Activated CD4-positive, alpha-beta T cell treated with anti-CD3 and anti-CD28 coated beads, Interleukin-2, amount 50 U/mL, for 16 hours (primary cell): ENCODE data around the gene MAGEA11.
"Not testable (repeated sequence)": the region's sequence is repeated elsewhere in the genome, so short reads cannot be mapped to it uniquely, and the experiment has no call there.

Source experiments
- DNase-seq: peaks from one replicate; pipeline ENCODE4 v3.0.0-alpha.2; 2020

Gene MAGEA11, protein sequence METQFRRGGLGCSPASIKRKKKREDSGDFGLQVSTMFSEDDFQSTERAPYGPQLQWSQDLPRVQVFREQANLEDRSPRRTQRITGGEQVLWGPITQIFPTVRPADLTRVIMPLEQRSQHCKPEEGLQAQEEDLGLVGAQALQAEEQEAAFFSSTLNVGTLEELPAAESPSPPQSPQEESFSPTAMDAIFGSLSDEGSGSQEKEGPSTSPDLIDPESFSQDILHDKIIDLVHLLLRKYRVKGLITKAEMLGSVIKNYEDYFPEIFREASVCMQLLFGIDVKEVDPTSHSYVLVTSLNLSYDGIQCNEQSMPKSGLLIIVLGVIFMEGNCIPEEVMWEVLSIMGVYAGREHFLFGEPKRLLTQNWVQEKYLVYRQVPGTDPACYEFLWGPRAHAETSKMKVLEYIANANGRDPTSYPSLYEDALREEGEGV

DNA sequence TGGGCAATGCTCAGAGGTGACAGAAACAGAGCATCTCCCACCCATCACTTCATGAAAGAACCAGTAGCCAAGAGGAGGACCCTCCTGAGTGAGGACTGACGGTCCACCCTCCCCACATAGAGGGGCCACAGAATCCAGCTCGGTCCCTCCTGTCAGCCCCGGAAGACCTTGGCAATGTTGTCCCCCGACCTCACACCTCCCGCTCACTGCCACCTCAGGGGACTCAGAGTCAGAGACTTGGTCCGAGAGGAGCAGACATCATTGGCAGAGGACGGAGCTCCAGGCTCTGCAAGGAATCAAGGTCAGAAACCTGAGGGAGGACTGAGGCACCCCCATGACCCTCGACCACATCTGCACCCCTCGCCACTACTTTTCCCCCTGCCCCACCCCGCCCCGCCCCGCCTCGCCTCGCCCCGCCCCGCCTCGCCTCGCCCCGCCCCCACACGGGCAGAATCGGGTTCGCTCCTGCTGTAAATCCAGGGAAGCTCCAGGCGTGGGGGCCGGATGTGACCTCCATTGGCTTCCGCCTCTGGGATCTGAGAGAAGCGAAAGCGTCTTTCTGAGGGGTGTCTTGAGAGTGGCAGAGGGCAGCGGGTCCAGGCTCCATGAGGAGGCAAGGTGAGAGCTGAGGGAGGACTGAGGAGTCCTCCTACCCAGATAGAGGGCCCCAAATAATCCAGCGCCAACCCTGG lies at the start of gene MAGEA11:
Gene MAGEA11, plus strand, starts transcription at position 516 of the 692 bp plus-strand sequence. CDS start 1,100 bp downstream, outside the sequence.
- no peak for DNase-seq

DNA sequence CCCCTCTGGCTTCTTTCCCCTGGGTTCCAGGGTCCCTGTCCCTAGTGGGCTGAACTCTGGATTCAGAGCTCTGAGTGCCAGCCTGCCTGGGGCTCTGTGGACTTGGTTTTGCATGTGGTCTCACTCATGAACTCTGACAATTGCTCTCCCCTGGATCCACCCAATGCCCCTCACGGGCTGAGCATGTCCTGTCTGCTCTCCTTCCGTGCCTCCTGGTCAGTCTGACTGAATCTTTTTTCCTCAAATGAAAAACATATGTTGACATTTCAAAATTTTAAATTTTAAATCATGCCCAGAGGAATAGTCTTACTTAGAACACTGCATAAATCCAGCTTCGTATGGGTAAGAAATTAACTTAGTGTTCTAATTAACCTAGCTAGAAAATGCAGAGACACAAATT lies 36.8 kb upstream of the MAGEA11 start:
- DNase-seq, result not testable (repeated sequence)

DNA sequence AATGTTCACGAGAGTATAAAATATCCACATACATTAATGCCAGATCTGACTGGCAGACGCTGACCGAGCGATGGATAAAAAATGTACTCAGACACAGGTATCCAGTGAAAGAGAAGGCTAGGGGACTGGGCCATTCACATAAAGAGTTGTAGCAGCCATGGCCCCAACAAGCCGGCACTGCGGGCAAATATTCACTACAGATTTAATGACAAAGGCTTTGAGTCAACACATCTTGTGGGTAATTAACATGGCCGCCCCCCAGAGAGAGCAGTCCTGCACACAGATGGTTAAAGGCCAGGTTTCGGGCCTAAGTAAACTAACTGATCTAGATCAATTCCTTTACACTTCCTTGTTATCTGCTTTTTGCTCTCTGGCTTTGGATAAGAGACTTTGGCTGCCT lies 36.3 kb upstream of the MAGEA11 start:
- not testable (repeated sequence) for DNase-seq

DNA sequence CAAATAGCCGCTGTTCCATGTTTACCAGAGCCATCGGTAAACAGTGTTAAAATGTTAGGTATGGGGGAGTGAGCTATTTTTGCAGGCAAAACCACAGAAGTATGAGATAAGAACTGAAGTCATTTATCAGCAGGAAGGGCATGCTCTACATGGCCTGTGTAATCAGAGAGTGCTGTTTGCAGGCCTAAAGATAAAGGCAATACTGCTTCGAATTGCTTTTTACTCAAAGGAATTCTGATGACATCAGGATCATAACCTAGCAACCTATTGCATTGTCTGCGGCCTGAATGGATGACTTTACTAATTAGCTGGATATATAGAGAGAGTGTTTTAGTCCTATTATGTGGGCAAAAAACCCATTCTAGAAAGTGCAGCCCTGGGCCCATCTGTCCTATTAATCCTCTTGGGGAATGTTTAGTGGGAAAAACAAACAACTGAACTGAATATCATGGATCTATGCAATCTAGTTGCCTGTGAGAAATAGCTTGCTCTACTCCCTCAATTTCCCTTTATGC lies 32.6 kb upstream of the MAGEA11 start:
- not testable (repeated sequence) for DNase-seq

DNA sequence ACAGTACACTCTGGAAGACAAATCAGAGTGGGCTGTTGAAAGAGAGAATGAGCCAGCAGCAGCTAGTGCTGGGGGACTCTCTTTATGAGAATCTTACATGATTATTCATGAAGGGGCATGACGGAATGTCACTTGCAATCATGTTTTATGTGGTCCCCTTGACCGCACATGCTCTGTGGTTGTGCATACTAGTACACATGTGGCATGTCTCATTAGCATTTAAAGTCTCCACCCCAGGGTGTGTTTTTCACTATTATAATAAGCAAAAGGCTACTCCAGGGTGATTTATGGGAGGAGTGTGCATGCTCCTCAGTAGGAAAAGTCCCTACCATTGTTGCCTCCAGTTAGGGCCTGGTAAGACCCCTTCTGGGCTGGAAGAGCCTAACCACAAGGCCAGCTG lies 30.7 kb upstream of the MAGEA11 start:
- DNase-seq, result no peak

DNA sequence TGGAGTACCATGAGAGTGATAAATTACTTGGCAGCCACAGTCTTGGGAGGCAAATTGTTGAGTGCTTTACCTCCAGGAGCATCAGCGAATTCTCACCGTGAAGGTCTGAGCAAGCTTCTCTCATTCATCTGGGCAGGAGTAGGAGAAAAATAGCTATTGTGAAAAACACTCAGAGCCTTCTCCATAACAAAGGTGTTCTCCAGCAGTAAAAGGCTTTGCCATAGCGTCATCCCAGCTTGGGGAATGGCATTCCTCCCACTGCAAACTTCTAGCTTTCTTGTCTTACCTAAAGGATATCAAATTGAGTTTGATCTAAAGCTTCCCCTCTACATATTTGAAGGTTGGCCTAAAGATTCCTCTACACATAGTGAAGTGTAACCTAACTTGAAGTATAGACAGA lies 29.8 kb upstream of the MAGEA11 start:
- DNase-seq, result no peak

DNA sequence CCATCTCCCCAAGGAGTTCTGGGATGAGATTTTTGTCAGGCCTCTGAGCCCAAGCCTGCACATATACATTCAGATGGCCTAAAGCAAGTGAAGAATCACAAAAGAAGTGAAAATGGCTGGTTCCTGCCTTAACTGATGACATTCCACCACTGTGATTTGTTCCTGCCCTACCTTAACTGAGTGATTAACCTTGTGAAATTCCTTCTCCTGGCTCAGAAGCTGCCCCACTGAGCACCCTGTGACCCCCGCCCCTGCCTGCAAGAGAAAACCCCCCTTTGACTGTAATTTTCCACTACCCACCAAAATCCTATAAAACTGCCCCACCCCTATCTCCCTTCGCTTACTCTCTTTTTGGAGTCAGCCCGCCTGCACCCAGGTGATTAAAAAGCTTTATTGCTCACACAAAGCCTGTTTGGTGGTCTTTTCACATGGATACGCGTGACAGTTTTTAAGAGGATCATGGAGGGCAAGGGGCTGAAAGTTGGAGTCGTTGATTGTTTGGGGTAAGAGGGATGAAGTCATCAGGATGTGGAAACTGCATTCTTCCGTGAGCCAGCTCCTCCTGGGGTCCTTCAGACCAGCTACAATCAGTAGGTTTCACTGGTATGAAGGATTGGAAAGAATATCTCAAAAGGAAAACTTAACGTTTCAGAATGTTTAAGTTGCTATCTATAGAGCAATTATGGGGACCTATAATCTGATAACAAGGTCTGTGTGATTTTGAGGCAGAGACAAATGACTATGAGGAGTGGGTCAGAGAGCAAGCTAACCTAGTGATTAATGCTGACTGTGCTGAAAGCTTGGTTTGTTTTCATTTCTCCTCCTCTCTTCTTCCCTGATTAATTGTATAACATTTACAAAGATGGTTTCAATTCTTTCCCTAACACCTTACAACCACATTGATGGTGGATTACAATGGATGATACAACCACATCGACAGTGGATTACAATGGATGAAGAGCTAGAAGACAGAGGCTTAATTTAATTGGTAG lies 28.6 kb upstream of the MAGEA11 start:
- DNase-seq, result no peak

DNA sequence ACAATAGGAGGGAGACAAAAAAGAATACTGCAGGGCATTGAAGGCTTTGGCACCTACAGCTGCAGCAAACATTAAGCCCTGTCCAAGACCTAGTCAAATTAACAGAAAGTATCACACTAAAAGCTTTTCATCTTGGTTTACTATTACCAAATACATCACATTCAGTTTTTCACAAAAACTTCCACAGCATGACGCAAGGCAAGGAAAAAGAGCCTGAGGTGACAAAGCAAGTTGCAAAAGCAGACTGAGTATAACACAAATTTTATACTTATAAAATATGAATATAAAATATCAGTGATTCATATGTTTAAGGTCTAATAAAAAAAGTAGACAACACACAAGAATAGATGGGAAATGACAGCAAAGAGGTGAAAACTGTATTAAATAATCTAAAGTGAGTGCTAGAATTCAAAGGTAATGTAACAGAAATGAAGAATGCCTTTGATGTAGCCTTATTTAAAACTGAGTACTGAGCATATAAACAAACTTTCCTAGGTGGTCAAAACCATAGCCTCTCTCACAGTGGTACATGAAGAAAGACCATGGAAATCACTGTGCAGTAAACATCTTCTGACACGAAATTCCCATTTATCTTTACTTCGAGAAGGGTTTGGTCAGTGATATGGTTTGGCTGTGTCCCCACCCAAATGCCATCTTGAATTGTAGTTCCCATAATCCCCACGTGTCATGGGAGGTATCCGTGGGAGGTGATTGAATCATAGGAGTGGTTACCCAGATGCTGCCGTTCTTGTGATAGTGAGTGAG lies 27.7 kb upstream of the MAGEA11 start:
- DNase-seq, result no peak

DNA sequence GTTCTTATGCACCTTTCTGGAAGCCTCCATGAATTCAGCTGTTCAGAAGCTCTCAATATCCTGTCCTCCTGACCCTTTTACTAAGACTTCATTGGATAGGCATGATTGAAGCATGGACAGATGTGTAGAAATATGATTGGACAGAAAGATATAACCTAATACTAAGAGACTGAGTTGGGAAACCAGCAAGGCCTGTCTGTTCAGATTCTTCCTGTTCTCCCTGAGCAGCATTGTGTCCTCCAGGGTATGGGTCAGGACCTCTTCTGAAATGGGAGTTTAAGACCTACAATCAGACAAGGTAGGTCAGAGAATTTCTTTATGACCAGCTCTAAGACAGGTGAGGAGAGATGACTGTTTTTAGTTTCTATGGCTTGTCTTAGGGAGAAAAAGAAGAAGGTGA lies 23.9 kb upstream of the MAGEA11 start:
- DNase-seq, result no peak

DNA sequence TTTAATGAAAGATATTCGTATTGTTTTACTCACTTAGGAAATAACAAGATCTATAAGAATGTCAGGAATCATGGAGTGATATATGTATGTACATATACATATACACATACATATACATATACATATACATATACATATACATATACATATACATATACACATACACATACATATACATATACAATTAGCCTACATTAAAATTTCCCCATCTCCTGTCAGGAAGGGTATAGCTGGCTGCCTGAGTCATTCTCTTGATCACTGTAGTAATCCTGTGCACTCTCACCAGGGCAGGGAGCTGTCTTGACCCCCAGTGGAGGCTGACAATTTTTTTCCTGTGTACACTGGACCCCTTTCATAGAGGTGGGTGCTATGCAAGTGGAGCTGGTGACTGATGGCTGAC lies 23.3 kb upstream of the MAGEA11 start:
- DNase-seq, result no peak

DNA sequence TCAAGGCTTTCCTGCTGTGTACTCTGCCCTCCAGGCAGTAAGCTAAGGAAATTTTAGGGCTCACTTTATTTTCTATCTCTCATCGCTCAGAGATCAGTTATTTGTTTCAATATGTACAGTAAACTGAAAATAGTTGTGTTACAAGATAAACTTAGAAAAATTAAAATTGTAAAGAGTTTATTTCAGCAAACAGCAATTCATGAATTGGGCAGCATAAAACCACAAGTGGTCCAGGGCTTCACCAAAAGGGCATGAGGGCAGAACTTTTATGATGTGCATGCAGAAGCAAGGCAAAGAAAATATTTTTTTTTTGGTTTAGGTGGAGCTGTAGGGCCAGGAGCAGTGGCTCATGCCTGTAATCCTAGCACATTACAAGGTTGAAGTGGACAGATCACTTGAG lies 20.1 kb upstream of the MAGEA11 start:
- DNase-seq, result no peak

DNA sequence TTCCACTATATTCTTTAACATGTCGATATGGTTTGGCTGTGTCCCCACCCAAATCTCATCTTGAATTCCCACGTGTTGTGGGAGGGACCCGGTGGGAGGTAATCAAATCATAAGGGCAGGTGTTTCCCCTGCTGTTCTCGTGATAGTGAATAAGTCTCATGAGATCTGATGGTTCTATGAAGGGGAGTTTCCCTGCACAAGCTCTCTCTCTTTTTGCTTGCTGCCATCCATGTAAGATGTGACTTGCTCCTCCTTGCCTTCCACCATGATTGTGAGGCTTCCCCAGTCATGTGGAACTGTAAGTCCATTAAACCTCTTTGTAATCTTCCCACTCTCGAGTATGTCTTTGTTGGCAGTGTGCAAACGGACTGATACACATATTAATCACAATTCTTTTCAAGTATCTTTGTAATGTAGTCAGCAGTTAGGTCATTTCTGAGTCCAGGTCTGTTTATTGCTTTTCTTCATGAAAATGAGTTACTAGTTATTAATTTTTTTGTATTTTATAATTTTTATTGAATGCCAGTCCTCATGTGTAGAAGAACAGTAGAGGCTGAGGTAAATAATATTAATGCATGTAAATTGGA lies 19.1 kb upstream of the MAGEA11 start:
- DNase-seq, result not testable (repeated sequence)

DNA sequence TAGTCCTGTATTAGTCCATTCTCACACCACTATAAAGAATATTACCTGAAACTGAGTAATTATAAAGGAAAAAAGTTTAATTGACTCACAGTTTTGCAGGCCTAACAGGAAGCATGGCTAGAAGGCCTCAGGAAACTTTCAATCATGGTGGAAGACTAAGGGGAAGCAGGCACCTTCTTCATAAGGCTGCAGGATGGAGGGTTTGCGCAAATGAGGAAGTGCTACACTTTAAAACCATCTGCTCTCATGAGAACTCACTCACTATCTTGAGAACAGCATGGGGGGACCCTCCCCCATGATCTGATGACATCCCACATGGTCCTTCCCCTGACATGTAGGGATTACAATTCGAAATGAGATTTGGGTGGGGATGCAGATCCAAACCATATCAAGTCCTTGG lies 12.1 kb upstream of the MAGEA11 start:
- no peak for DNase-seq

DNA sequence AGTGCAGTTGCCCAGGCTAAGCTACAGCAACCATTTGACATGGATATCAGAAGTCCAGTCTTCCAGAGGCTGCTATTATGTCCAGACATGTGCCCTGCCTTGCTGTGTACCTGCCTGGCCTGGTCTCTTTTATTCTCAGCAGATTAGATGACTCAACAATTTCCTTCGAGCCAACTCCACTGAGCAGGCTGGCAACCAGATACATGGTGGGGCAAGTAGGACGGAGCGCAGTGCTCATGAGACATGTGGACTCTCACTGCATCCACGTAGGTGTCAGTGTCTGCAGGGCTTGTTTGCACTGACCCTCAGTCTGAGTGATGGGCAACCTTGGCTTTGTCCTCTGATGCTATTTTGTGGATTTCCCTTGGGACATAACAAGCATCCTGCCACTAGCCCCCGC lies 7.2 kb upstream of the MAGEA11 start:
- no peak for DNase-seq

DNA sequence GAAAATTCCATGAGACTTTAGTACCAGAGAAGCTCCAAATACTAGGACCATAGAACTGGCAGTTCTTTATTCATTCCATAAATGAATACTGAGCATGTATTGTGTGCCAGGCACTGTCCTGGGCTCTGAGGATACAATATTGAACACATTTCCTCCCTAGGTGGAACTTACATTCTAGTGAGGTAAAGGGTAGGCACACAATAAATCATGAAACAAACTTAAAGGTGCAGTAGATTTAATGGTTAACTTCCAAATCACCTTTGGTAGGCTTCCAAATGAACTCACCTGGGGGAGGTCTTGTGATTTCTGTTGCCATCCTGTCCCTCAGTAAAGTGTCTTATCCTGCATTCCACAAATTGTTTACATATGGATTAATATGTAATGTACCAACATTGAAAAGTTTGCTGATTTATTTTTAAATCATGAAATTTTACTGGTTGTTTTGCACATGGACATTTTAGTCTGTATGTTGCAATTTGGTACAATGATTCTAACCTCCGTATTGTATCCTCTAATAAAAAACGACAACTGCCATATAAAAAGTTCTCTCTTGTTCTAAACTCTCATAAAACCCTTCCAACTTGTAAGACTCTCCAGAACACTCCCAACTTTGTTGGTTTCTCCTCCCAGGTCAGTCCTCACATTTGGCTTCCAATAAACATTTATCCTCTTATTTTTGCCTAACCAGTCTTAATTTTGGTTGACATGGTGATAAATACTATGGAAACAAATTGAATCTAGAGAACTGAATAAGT lies 4.5 kb upstream of the MAGEA11 start:
- no peak for DNase-seq

DNA sequence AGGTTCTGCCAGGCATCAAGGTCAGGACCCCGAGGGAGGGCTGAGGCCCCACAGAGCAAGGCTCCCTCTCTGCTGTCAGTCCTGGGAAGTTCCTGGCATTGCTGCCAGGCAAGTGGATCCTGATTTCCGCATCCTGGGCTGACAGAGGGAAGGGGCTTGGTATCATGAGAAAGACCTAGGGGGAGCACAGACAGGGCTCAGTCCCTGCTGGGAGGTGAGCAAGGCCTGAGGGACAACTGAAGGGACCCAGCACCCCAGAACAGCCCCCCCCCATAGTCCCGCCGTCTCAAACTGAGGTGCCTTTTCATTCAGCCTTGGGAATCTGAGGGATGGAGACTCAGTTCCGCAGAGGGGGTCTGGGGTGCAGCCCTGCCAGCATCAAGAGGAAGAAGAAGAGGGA lies 971 bp downstream of the MAGEA11 start:
- DNase-seq, result no peak

DNA sequence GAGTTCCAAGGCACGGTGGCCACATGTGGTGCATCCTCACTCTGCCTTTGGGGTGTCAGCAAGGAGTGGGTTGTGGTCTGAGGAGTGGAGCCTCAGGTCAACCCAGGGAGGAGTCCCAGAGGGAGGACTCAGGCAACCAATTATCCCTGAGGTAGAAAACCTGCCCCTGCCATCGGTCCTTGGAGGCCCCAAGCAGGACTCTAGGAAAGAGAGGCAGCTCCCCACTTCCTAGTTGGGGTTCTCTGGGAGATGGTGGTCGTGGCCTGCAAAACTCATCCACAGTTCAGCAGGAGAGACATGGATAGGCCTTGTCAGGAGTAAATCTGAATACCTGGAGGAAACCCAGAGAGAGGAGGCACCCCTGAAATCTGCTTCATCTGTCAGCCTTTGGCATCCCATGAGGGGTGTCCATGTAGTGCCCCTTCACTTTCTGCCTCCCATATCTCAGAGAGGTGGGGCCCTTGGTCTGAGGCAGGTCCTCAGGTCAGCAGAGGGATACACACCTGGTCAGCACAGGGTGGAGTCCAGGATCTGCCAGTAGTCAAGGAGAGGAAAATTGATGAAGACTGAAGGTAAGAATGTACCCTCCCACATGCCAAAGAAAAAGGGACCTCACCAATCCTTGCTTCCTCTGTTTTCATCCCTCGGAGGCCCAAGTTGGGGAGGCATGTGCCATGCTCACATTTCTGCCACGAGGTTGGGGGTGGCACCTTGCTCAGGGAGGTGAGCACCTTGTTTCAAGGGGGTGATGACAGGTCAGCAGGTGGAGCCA lies 1.6 kb downstream of the MAGEA11 start:
- DNase-seq, result no peak

DNA sequence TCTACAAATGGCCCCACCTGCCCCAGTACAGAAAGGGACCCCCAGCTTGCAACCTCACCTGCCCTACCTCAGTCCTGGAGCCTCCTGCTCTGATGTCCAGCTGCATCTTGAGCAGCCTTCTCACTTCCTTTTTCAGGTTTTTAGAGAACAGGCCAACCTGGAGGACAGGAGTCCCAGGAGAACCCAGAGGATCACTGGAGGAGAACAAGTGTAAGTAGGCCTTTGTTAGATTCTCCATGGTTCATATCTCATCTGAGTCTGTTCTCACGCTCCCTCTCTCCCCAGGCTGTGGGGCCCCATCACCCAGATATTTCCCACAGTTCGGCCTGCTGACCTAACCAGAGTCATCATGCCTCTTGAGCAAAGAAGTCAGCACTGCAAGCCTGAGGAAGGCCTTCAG lies 3.6 kb downstream of the MAGEA11 start:
- DNase-seq, result no peak

DNA sequence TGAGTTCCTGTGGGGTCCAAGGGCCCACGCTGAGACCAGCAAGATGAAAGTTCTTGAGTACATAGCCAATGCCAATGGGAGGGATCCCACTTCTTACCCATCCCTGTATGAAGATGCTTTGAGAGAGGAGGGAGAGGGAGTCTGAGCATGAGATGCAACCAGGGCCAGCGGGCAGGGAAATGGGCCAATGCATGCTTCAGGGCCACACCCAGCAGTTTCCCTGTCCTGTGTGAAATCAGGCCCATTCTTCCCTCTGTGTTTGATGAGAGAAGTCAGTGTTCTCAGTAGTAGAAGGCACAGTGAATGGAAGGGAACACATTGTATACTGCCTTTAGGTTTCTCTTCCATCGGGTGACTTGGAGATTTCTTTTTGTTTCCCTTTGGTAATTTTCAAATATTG lies 4.8 kb downstream of the MAGEA11 start:
- no peak for DNase-seq

DNA sequence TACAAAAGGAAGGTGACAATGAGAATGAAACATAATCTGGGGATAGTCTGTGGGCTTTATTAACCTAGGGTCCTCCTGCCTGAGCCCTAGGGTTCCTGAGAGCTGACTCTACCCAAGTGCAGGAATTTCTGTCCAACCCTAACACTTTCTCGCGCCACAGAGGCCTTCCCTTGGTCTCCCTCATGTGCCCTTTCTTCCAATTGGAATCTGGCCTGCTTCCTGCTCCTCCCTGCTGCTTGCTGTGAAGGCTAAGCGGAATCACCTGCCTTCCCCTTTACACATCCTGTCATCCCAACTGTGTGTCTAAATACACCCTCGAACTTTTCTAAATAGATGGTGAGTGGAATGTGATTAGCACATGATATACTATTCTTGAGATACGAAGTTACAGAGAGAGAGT lies 5.9 kb downstream of the MAGEA11 start:
- DNase-seq, result no peak
